Gastrocnemius medialis (tissue), 4 donors: Measurements from ENCODE around the gene TSC22D4. TPM values are rescaled to one million over a fixed set of nuclear protein-coding genes. Genes with fewer than 3 reads are reported as not detected.
"Not testable (repeated sequence)": the region's sequence is repeated elsewhere in the genome, so short reads cannot be mapped to it uniquely, and the experiment has no call there.

Source experiments
- ATAC-seq, 2 donors: fragments of 150-250 bp; one replicate each; pipeline ENCODE4 v1.9.1; 2016
- DNase-seq, 2 donors: peaks; one replicate each; pipeline ENCODE4 v3.0.0-alpha.2; 2019
- H3K27ac ChIP-seq, 4 donors: fragments of 200-600 bp; sonication (generic); 1 replicate in 1 of 4; 2 replicates in 3 of 4; pipeline ENCODE4 v1.5.1; 2016 to 2018; ENCODE audit warnings: mild to moderate bottlenecking in 2 of 4, moderate library complexity in 1 of 4
- H3K27me3 ChIP-seq, 3 donors: fragments of 200-600 bp; sonication (generic) in 2 of 3; 1 replicate in 1 of 3; 2 replicates in 2 of 3; pipeline versions ENCODE4 v1.5.1 to v1.6.0; 2016 to 2019; ENCODE audit warnings: mild to moderate bottlenecking in 1 of 3, moderate library complexity in 1 of 3
- H3K36me3 ChIP-seq, 2 donors: fragments of 200-600 bp; sonication (generic) in 1 of 2; one replicate each; pipeline ENCODE4 v1.5.1; 2017 to 2018
- H3K4me1 ChIP-seq, 2 donors: fragments of 200-600 bp; sonication (generic) in 1 of 2; one replicate each; pipeline ENCODE4 v1.5.1; 2016 to 2017; ENCODE audit warnings: mild to moderate bottlenecking in 2 of 2
- H3K4me3 ChIP-seq, 4 donors: fragments of 200-600 bp; sonication (generic) in 3 of 4; 1 replicate in 1 of 4; 2 replicates in 3 of 4; pipeline ENCODE4 v1.5.1; 2016 to 2019; ENCODE audit warnings: mild to moderate bottlenecking in 2 of 4
- H3K9me3 ChIP-seq, 3 donors: fragments of 200-600 bp; sonication (generic) in 2 of 3; 1 replicate in 1 of 3; 2 replicates in 2 of 3; pipeline ENCODE4 v1.5.1; 2016 to 2019
- POLR2A ChIP-seq, 2 donors: fragments of 450-650 bp; IDR thresholded peaks; one replicate each; pipeline ENCODE4 v1.6.1; 2017; ENCODE audit warnings: antibody characterized with exemption in 2 of 2, mild to moderate bottlenecking in 2 of 2, moderate library complexity in 2 of 2
- in situ Hi-C, 4 donors: fragments of 200-750 bp; cut with MboI; loops; one replicate each; pipeline versions ENCODE4 v1.15.0 to v1.8.0; 2017; ENCODE audit warnings: low sequenced_read_pairs in 4 of 4
- intact Hi-C: fragments of 100-400 bp; cut with DNase I; formaldehyde crosslinking; loops from one replicate; pipeline ENCODE4 v1.15.1; 2023; ENCODE audit warnings: low total_unique reads
- total RNA-seq, 4 donors: library from RNA; depleted of rRNA; stranded (reverse); fragments of >200 nt; gene quantifications; one replicate each; pipeline versions ENCODE4 v1.1.0 to v1.2.3, GENCODE V29; 2016
- TF ChIP-seq, protein P1 (sequence below), 5 experiments: fragments of 450-650 bp in 3 of 5; fragments of 200-600 bp in 2 of 5; sonication (generic) in 2 of 5; IDR thresholded peaks in 4 of 5; conservative IDR thresholded peaks in 1 of 5; 1 replicate in 4 of 5; 2 replicates in 1 of 5; pipeline ENCODE4 v1.5.1; 2016 to 2019; ENCODE audit warnings: antibody characterized with exemption in 5 of 5, mild to moderate bottlenecking in 3 of 5, moderate library complexity in 3 of 5

The TSC22D4 gene
- total RNA-seq, result 10 to 100 TPM; 14.3 to 25.5 (median 21.2) TPM

DNA sequence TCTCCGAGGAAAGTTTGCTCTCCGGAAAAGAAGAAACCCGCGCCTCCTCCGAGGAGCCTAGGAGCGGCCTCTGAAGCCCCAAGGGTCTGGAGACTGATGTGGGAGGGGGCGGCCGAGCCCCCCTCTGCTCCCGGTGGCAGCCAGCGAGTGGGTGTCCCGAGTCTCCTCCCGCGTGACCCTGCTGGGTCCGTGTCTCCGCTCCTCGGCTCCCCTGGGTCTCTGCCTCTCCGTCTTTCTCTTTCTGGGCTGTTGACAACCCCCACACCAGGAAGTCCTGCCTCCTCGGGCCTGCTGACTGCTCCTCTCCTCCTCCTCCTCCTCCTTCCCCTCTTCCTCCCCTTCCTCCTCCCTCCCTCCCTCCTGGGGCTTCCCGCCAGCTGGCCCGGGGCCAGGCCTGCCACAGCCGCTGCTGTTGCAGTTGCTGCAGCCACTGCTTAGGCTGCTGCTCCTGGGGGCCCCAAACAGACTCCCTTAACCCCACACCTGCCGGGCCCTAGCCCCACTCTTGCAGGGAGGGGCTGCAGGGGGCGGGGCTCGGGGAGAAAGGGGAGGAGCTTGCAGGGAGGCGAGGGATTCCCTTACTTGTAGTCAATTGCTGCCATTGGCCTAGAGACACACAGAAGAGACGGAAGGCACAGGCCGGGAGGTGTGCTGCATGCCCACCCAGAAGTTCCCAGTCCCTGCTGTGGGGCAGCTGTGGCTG, at the start of gene TSC22D4:
TSC22D4 (minus strand) TSS at position 257 of the 703 bp plus-strand sequence. CDS start 1,176 bp downstream, outside the sequence.
- DNase-seq (peak; percentile 95), ATAC-seq (peak; percentile 97 to 98)
- H3K27ac ChIP-seq, result peak within 1 kb of the TSS; percentile 90 to 99 (median 94)
- in situ Hi-C loops, result loop anchor here in 3 of 4 donors (5.0 to 10.0 kb wide), 3 partner anchors 63 to 216 kb away; partner anchors contain the start of gene GIGYF1 (in 2 of the 3)
- H3K9me3 ChIP-seq, result no peaks in the 10 kb centered on the region
- H3K27me3 ChIP-seq, result no peaks in the 10 kb centered on the region
- H3K36me3 ChIP-seq, result peaks cover 0 to 5% of the 10 kb centered on the region in 2 donors
- intact Hi-C loops, result loop anchor here (2.0 to 10.0 kb wide), 4 partner anchors 42 to 226 kb away; partner anchors contain the start of genes AGFG2, GNB2, POP7 and PPP1R35
- H3K4me1 ChIP-seq, result peaks cover 33 to 36% of the 10 kb centered on the region in 2 donors
- H3K4me3 ChIP-seq, result peak within 1 kb of the TSS; percentile 96 to 100 (median 98)
- TF ChIP-seq POLR2A (IDR thresholded peaks at IDR 0.05), result peak; percentile 79 to 90
- TF ChIP-seq, protein P1, sequence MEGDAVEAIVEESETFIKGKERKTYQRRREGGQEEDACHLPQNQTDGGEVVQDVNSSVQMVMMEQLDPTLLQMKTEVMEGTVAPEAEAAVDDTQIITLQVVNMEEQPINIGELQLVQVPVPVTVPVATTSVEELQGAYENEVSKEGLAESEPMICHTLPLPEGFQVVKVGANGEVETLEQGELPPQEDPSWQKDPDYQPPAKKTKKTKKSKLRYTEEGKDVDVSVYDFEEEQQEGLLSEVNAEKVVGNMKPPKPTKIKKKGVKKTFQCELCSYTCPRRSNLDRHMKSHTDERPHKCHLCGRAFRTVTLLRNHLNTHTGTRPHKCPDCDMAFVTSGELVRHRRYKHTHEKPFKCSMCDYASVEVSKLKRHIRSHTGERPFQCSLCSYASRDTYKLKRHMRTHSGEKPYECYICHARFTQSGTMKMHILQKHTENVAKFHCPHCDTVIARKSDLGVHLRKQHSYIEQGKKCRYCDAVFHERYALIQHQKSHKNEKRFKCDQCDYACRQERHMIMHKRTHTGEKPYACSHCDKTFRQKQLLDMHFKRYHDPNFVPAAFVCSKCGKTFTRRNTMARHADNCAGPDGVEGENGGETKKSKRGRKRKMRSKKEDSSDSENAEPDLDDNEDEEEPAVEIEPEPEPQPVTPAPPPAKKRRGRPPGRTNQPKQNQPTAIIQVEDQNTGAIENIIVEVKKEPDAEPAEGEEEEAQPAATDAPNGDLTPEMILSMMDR (IDR thresholded peaks at IDR 0.05 in 4 of 5, conservative IDR thresholded peaks at IDR 0.05 in 1 of 5), result no peak

DNA sequence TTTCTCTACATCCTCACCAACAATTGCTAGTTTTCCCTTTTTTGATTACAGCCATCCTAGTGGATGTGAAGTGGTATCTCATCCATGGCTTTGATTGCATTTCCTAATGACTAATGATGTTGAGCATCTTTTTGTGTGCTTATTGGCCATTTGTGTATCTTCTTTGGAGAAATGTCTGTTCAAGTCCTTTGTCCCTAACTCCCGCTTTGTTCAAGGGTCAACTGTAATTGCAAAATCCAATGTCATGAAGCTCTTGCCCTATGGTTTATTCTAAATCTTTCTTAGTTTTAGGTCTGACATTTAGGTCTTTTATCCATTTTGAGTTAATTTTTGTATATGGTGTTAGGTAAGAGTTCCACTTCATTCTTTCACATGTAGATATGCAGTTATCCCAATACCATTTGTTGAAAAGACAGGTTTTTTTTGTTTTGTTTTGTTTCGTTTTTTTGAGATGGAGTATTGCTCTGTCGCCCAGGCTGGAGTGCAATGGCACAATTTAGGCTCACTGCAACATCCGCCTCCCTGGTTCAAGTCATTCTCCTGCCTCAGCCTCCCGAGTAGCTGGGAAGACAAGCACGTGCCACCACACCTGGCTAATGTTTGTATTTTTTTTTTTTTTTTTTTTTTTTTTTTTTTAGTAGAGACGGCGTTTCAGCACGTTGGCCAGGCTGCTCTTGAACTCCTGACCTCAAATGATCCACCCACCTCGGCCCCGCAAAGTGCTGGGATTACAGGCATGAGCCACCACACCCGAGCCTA, 49.3 kb upstream of the TSC22D4 start:
- ATAC-seq, H3K36me3 ChIP-seq, in situ Hi-C loops, intact Hi-C loops, H3K9me3 ChIP-seq, H3K27me3 ChIP-seq, H3K4me3 ChIP-seq, H3K4me1 ChIP-seq, H3K27ac ChIP-seq, DNase-seq: not testable (repeated sequence)

DNA sequence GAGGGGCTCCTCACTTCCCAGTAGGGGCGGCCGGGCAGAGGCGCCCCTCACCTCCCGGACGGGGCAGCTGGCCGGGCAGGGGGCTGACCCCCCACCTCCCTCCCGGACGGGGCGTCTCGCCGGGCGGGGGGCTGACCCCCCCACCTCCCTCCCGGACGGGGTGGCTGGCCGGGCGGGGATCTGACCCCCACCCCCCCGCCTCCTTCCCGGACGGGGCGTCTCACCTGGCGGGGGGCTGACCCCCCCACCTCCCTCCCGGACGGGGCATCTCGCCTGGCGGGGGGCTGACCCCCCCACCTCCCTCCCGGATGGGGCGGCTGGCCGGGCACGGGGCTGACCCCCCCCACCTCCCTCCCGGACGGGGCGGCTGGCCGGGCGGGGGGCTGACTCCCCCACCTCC, 44.2 kb upstream of the TSC22D4 start:
- intact Hi-C loops, H3K36me3 ChIP-seq, H3K27ac ChIP-seq, H3K27me3 ChIP-seq, ATAC-seq, H3K4me1 ChIP-seq, in situ Hi-C loops, DNase-seq, H3K9me3 ChIP-seq, H3K4me3 ChIP-seq: not testable (repeated sequence)

DNA sequence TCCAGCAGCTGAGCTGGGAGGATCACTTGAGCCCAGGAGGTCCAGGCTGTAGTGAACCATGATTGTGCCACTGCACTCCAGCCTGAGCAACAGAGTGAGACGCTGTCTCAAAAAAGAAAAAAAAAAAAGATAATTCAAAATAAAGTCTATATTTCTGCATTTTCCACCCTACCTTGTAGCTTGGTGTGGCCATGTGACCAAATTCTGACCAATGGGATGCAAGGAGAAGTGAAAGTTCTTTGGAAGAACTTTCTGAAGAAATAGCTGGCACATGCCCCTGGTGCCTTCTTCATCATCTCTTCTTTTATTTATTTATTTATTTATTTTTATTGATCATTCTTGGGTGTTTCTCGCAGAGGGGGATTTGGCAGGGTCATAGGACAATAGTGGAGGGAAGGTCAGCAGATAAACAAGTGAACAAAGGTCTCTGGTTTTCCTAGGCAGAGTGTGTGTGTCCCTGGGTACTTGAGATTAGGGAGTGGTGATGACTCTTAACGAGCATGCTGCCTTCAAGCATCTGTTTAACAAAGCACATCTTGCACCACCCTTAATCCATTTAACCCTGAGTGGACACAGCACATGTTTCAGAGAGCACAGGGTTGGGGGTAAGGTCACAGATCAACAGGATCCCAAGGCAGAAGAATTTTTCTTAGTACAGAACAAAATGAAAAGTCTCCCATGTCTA, 43.0 kb upstream of the TSC22D4 start:
- H3K4me1 ChIP-seq, result not testable (repeated sequence)

DNA sequence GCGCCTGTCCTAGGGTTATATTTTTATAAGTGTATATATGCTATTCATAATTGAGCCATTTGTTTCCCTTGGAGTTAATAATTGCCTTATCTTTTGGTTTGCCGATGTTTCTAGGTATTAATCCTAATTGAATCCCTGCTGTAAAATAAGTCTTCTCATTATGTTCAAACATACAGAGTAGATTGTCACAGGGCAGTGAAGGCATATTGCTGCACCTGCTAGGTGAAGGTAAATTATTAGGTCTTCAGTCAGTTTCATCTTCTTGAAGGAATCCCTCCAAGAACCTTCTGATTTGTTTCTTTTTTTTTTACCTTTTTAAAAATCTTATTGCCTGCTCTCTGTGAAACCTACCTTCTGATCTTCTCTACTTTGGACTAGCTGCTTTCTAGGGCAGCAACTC, 42.1 kb upstream of the TSC22D4 start:
- Histone ChIP-seq H3K9me3 (no peaks in the 10 kb centered on the region), H3K27me3 (no peaks in the 10 kb centered on the region), H3K4me1 (no peaks in the 10 kb centered on the region), H3K4me3 (no peak overlapping the region), H3K36me3 (no peaks in the 10 kb centered on the region), H3K27ac (no peak overlapping the region)
- intact Hi-C loops (no loop called here), in situ Hi-C loops (no loop called here)
- no peak for TF ChIP-seq POLR2A (IDR thresholded peaks at IDR 0.05)
- TF ChIP-seq, protein P1 (IDR thresholded peaks at IDR 0.05 in 4 of 5, conservative IDR thresholded peaks at IDR 0.05 in 1 of 5), result no peak
- DNase-seq (no peak), ATAC-seq (no peak)

More for the DNA sequence above, 43.0 kb upstream of the TSC22D4 start:
- ATAC-seq, H3K27ac ChIP-seq, H3K36me3 ChIP-seq, H3K4me3 ChIP-seq, intact Hi-C loops, H3K27me3 ChIP-seq, DNase-seq, in situ Hi-C loops, H3K9me3 ChIP-seq: not testable (repeated sequence)

DNA sequence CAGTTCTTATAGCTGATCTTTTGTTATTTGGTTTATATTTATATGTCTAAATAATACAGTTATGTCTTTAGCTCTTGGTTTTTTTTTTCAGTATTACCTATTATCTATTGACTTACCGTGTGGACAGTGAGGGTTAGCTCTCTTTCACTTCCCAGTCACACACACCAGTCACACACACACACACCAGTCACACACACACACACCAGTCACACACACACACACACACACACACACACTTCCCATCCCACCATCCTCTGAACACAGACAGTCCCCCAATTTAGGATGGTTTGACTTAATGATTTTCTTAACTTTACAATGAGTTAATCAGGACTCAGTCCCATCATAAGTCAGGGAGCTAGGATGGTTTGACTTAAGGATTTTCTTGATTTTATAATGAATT, 41.1 kb upstream of the TSC22D4 start:
- H3K9me3 ChIP-seq, result no peaks in the 10 kb centered on the region
- H3K4me1 ChIP-seq, result no peaks in the 10 kb centered on the region
- TF ChIP-seq, protein P1 (IDR thresholded peaks at IDR 0.05 in 4 of 5, conservative IDR thresholded peaks at IDR 0.05 in 1 of 5), result no peak
- no peak for ATAC-seq
- no peaks in the 10 kb centered on the region for H3K36me3 ChIP-seq
- H3K27ac ChIP-seq, result no peak overlapping the region
- no peaks in the 10 kb centered on the region for H3K27me3 ChIP-seq
- in situ Hi-C loops, result no loop called here
- no peak overlapping the region for H3K4me3 ChIP-seq
- DNase-seq, result no peak
- intact Hi-C loops, result no loop called here
